ENCODE results near the gene CRTAP. TPM values are rescaled to one million over a fixed set of nuclear protein-coding genes. Genes with fewer than 3 reads are reported as not detected.

The CRTAP gene
- total RNA-seq, 2 experiments from 2014 or later, result 31.7 to 34.2 TPM

Other genes starting within 250 kb of the CRTAP start
- 1 to 10 TPM; 8.1 to 8.8 TPM for gene CCR4, start 162.4 kb upstream of the CRTAP start, total RNA-seq
- 10 to 100 TPM; 36.4 to 37.2 TPM for gene GLB1, start 16.9 kb upstream of the CRTAP start, total RNA-seq
- gene TMPPE, start 16.9 kb upstream of the CRTAP start, total RNA-seq, result 1 to 10 TPM; 7.0 to 8.1 TPM
- gene SUSD5, start 104.8 kb downstream of the CRTAP start, total RNA-seq, result not detected
- gene FBXL2, start 163.4 kb downstream of the CRTAP start, total RNA-seq, result not detected